C4-2B (cell line): ENCODE results near the gene STARD13.

Source experiments
- ZFX ChIP-seq: fragments of 450-650 bp; IDR thresholded peaks from 2 replicates; pipeline ENCODE4 v1.6.1; 2017
- TF ChIP-seq, protein P1 (sequence below): fragments of 450-650 bp; conservative IDR thresholded peaks from 2 replicates; pipeline ENCODE4 v1.5.1; 2017; ENCODE audit warnings: mild to moderate bottlenecking

DNA sequence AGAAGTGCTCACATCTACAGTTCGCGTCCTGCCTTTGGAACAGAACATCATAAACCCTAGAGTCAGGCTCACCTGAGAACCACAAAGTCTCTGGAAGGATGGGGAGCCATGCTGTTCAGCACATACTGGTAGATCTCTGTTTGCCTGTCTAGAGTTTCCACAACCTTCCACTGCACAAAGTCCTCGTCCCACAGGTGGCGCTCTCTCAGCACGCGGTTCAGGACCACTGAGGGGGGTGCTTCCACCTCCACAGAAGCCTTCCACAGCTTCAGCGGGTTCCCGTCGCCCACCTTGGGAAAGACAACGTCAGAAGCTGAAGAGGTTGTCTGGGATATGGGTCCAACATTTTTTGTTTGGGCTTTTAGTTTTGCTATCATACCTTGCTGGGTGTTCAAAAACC, 175.8 kb downstream of the STARD13 start:
- TF ChIP-seq, protein P1, sequence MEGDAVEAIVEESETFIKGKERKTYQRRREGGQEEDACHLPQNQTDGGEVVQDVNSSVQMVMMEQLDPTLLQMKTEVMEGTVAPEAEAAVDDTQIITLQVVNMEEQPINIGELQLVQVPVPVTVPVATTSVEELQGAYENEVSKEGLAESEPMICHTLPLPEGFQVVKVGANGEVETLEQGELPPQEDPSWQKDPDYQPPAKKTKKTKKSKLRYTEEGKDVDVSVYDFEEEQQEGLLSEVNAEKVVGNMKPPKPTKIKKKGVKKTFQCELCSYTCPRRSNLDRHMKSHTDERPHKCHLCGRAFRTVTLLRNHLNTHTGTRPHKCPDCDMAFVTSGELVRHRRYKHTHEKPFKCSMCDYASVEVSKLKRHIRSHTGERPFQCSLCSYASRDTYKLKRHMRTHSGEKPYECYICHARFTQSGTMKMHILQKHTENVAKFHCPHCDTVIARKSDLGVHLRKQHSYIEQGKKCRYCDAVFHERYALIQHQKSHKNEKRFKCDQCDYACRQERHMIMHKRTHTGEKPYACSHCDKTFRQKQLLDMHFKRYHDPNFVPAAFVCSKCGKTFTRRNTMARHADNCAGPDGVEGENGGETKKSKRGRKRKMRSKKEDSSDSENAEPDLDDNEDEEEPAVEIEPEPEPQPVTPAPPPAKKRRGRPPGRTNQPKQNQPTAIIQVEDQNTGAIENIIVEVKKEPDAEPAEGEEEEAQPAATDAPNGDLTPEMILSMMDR, result no peak; the same call in 1 of the 2 replicates
- no peak for TF ChIP-seq ZFX
